GM21737 (cell line): Measurements from ENCODE around the gene IDH2.
"Not testable (repeated sequence)": the region's sequence is repeated elsewhere in the genome, so short reads cannot be mapped to it uniquely, and the experiment has no call there.

Source experiments
- ATAC-seq: cut with Tn5 transposase; IDR thresholded peaks from one replicate; pipeline ENCODE4 v1.9.1; 2021; ENCODE audit warnings: mild to moderate bottlenecking, moderate library complexity; ENCODE audit not compliant: unreplicated experiment

The IDH2 gene

DNA sequence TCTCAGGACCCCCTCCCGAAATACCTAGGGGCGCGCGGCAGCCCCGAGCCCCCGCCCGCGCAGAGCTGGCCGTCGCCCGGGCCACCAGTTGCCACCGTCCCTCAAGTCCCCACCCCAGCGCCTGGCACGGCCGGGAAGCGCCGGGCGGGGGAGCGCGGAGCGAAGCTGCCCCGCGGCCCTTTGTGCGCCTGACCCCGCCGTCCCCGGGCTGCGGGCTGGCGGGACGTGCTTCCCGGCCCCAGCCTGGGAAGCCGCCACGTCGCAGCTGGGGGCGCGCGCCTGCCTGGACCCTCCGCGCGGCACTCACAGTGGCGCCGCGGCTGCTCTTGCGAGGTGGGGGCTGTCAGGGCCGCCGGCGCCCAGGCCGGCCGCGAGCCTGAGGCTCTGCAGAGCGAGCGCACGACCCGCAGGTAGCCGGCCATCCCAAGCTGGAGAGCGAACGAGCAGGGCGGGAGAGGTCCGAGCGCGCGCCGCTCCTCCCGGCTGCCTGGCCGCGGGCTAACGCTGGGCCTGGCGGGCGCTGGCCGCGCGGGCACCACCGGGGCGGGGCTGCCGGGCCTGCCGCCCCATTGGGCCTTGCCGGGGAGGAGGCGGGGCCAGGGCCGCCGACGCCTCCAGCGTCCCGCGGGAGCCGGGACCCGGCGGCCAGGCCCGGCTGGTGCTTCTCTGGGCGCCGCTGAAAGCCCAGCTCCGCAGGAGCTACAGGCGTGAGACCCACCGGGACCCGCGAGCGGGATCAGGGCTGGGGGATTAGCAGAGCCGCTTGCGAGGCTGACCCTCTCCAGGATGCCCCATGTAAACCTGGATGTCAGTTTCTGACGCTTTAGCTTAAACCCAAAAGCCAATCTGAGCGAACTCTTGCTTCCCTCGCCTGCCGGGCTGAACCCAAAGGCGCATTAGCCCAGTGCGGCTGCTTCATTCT is at the start of gene IDH2:
TSS of gene IDH2 (minus strand) at position 500 of the 922 bp plus-strand sequence. CDS start at position 422, 78 bp downstream.
- peak; percentile 63 for ATAC-seq

DNA sequence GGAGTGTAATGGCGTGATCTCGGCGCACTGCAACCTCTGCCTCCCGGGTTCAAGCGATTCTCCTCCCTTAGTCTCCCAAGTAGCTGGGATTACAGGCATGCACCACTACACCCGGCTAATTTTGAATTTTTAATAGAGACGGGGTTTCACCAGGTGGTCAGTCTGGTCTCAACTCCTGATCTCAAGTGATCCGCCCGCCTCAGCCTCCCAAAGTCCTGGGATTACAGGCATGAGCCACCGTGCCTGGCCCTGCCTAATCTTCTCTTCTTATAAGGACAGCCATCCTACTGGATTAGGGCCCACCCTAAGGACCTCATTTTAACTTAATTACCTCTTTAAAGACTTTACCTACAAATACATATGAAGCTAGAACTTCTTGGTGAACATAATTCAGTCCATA is 48.3 kb upstream of the IDH2 start:
- ATAC-seq = not testable (repeated sequence)

DNA sequence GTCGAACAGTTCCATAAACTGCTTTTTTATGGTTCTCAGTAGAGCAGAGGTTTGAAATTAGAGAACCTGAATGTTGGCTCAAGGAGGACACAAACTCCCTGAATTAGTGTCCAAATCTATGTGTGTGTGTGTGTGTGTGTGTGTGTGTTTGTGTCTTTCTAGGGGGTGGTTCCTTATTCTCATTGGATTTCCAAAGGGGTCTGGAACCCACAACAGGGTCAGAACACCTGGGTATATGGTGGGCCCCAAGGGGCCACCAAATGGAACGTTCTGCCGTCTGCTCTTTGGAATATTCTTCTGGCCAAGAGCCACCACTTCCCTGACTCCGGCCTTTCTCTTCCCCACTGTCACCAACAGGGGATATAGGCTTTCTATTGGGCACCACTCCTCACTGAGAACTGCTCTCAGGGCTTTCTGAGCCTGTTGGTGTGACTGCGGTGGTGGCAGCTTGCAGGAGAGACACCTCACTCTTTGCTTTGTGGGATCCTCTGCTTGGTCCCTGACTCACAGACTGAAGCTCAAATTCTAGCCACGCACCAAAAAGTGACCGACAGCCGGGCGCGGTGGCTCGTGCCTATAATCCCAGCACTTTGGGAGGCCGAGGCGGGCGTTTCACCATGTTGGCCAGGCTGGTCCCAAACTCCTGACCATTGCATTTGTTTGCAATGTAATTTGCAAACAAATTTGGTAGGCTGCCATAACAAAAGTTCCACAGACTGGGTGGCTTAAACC is 47.5 kb upstream of the IDH2 start:
- no peak for ATAC-seq

DNA sequence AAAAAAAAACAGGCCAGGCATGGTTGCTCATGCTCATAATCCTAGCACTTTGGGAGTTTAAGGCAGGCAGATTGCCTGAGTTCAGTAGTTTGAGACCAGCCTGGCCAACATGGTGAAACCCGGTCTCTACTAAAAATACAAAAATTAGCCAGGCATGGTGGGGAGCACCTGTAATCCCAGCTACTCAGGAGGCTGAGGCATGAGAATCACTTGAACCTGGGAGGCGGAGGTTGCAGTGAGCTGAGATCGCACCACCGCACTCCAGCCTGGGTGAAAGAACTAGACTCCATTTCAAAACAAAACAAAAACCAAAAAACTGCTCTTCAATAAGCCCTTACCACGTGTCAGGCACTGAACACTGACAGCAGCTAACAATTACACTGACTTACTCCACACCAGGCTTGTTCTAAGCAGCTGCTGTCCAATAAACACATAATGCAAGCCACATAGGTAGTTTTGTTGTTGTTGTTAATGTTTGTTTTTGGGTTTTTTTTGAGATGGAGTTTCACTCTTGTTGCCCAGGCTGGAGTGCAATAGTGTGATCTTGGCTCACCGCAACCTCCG is 44.0 kb upstream of the IDH2 start:
- ATAC-seq = not testable (repeated sequence)

DNA sequence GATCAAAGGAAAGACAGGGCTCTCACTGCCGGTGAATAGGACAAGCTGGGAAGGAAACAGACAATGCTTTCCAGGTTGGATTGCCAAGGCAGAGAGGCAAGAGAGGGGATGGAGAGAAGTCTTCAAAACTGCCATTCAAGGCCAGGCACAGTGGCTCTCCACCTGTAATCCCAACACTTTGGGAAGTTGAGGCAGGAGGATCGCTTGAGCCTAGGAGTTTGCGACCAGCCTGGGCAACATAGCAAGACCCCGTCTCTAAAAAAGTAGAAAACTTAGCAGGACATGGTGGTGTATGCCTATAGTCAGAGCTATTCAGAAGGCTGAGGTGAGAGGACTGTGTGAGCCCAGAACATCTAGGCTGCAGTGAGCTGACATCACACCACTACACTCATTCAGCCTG is 43.5 kb upstream of the IDH2 start:
- no peak for ATAC-seq

DNA sequence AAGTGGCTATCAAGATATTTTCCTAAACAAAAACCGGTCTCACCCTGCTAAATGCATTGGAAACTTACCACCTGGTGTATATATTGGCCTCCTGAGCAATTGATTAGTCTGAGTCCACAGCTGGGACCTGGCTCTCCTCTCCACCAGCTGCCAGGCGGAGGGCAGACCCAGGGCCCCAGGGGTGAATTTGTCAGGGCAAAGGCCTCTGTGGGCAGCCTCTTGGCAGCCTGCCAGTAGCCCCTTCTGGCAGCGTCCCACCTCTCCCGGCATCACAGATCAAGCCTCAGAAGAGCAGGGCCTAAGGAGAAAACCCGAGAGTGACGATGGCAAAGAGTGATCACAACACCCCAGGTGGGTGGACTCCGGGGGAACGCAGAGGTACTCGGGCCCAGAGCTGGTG is 43.0 kb upstream of the IDH2 start:
- no peak for ATAC-seq

DNA sequence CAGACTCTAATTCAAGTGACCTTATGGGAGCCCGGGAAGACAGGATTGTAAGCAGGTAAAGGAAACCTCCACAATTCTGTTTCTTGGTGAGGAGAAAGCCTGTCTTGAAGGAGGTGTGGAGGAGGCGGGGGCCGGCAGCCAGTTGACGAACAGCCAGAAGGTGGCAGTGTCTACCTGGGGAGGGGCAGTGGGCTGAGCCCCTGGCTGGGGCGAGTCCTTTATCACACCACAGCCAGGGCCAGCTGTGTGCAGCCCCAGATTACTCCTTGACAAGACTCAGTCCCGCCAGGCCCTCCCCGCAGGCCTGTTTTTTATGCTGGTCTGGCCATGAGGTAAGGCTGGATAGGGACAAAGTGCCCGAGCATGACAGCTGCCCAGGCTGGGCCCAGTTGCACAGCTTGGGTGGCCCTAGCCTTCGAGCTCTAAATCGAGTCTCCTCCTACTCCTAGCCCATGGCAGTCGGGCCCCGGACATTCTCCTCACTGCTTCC is 40.9 kb upstream of the IDH2 start:
- ATAC-seq = peak; percentile 87

DNA sequence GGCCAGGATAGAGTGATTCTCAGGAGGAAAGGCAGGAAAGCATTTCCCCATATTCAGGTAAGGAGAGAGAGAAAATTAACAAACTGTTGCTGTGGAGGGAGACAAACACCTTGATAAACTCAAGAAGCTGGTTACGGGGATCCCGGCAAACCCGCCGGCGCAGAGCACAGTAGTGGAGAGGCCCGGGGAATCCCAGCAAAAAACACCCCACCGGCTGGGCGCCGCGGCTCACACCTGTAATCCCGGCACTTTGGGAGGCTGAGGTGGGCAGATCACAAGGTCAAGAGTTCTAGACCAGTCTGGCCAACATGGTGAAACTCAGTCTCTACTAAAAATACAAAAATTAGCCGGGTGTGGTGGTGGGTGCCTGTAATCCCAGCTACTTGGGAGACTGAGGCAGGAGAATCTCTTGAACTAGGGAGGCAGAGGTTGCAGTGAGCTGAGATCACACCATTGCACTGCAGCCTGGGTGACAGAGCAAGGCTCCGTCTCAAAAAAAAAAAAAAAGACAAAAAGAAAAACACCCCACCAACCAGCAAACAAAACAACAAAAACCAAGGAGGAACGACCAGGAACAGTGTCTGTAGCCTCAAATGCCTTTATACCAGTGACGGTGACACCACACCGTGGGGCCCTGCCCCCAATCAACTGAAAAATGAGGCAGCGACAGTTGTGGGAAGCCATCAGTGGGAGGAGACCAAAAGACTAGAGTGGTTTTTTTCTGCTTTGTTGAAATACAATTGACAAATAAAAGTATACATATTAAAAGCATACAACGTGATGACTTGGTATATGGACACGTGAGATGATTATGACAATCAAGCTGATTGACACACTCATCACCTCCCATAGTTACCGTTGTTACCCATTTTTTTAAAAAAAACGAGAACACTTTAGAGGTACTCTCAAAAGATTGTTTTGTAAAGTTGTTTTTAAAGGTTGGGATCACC is 40.2 kb upstream of the IDH2 start:
- ATAC-seq = no peak

DNA sequence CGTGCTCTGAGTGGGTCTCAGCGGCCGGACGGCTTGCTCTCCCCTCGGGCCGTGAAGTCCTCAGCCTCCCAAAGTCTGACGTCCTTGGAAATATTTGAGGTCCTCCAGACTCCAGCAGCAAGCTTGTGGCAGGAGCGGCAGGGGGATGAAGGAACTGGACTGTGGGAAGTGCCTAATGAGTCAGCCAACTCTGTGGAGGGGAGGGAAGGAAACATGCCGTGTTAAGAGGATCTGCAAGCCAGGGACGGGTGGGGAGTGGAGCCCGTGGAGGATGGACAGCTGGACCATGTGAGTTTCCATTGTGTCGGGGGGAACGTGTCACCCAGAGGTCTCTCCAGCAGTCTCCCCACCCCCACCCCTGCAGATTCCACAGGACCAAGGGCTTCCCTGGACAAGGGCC is 39.4 kb upstream of the IDH2 start:
- no peak for ATAC-seq

DNA sequence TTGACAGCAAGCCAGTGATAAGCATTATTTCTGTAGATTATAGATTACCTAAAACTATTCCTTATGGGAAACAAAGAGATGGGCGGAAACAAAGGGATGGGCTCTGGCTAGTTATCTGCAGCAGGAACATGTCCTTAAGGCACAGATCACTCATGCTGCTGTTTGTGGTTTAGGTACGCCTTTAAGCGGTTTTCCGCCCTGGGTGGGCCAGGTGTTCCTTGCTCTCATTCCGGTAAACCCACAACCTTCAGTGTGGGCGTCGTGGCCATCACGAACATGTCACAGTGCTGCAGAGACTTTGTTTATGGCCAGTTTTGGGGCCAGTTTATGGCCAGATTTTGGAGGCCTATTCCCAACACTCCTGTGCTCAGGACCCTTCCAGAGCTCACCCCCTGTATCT is 37.3 kb upstream of the IDH2 start:
- ATAC-seq = not testable (repeated sequence)

DNA sequence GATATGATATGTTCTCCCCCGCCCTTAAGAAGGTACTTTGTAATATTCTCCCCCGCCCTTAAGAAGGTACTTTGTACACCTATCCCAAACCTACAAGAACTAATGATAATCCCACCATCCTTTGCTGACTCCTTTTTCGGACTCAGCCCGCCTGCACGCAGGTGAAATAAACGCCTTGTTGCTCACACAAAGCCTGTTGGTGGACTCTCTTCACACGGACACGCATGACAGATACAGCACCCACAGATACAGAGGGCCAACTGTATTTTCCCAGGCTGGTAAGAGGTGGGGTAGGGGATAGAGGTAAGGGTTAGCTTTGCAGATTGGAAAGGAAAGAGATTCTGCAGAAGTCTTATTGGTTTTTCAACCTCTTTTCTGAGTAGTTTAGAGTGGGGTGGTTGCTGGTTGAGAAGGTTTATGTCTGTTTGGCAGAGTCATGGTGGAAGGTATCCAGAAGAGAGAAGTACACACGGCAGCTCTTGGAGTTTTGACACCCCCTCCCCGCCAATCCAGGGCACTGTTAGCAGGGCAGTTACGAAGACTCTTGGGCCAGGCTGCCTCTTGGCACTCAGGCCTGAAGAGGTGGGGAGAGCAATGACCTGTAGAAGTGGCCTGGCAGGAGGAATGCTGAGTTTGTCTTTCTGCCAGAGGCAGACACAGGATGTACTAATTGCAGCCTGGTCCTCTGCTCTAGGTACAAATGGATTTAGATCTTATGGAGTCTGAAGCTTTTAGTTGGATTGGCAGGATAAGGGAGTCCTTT is 36.0 kb upstream of the IDH2 start:
- no peak for ATAC-seq

DNA sequence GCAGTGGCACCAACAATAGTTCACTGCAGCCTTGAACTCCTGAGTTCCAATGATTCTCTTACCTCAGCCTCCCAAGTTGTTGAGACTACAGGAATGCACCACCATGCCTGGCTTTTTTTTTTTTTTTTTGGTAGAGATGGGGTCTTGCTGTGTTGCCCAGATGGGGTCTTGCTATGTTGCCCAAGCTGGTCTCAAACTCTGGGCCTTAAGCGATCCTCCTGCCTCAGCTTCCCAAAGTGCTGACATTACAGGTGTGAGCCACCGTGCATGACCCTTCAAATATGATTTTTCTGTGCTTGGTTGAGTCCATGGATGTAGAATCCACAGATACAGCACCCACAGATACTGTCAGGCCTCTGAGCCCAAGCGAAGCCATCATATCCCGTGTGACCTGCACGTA is 30.2 kb upstream of the IDH2 start:
- no peak for ATAC-seq

DNA sequence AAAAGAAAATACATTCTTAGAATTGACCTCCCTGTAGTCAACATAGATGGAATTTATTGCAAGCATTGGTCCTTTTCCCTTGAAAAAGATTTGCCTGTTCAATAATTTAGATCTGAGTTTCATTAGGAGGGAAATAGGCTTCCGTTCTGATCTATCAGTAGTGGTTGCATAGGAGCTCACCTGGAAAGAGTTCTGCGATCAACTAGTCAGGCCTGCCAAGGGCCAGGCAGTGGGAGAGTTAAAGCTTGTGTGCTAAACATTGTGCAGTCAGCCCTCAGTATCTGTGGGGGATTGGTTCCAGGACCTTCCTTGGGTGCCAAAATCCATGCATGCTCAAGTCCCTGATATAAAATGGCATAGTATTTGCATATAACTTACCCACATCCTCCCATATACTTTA is 29.6 kb upstream of the IDH2 start:
- ATAC-seq = no peak

DNA sequence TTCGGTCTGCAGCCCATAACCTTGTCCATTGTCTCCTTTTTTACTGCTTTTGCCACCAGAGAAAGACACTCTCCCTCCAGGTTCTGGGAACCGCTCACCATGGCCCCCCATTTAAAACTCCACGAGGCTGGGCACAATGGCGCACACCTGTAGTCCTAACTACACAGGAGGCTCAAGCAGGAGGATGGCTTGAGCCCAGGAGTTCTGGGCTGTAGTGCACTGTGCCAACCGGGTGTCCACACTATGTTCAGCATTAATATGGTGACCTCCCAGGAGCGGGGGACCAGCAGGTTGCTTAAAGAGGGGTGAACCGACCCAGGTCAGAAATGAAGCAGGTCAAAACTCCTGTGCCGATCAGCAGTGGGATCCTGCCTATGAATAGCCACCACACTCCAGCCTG is 28.0 kb upstream of the IDH2 start:
- ATAC-seq = no peak

DNA sequence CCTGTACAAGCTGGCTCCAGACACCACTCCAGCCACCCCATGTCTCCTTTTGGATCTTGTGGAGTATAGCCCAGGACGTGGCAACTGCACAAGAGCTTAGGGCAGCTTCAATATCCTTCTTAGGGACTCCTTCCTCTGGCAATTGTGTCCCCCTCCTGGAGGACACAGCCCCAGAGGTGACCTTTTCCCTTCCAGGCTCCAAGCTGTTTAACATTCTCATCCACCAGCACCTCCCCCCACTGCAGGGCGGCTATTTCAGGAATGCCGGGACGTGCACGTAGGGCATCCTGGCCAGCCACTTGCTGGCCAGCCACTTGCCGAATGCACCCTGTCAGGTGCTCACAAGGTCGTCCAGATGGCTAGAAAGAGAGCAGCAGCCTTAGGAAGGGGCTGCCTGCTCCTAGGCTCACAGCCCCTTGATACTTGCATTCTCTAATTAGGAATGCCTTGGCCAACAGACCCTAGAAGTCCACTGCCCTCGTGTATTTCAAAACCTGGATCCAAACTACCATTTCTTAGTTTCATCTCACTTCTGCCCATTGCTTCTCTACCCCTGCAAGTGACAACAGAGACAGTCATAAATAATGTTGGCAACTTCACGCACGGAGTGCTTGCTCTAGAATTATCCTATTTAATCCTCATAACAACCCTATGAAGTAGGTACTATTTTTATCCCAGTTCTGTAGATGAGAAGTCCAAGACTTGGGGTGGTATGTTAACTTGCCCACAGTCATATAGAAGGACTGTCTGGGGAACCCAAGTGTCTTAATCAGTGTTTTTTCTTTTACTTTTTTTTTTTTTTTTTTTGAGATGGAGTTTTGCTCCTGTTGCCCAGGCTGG is 24.5 kb upstream of the IDH2 start:
- no peak for ATAC-seq

DNA sequence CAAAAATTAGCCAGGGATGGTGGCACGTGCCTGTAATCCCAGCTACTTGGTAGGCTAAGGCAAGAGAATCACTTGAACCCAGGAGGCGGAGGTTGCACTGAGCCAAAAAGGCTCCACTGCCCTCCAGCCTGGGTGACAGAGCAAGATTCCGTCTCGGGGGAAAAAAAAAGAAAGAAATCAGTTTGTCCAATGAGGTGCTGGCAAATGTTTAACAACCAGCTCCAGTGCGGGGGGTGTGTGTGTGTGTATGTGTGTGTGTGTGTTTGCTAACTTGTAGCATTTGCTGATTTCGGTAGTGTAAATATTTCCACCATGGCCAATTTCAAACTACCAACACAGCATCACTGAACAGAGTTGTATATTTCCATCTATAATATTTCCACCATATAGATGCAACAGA is 23.8 kb upstream of the IDH2 start:
- no peak for ATAC-seq

DNA sequence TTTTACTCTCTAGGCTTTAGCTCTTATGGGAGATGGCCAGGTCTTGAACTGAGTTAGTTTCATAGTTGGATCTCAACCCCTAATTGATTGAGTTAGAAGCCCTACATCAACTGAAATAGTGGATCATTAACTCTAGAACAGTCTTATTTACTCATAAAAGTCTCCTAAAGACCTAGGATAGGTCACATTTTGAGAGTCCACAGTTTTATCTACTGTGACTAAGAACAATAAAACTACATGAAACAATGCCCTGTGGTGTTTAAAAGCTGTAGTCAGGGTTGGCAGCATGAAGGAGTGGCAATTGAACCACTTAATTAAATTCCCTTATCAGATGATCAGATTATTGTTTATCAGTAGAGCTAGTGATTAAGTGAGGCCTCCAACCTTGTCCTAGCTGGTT is 22.2 kb upstream of the IDH2 start:
- ATAC-seq = no peak

DNA sequence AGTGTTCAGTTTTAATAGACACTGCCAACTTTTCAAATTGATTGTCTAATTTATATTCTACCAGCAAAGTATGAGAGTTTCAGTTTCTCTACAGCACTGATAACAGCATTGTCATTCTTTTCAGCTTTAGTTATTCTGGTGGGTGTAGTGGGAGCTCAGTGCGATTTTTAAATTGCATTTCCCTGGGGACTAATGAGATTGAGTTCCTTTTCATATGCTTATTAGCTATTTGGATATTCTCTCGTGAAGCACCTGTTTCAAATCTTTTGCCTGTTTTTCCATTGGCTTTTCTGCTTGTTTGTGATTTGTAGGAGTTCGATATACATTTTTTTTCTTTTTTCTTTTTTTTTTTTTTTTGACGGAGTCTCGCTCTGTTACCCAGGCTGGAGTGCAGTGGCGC is 18.8 kb upstream of the IDH2 start:
- no peak for ATAC-seq

DNA sequence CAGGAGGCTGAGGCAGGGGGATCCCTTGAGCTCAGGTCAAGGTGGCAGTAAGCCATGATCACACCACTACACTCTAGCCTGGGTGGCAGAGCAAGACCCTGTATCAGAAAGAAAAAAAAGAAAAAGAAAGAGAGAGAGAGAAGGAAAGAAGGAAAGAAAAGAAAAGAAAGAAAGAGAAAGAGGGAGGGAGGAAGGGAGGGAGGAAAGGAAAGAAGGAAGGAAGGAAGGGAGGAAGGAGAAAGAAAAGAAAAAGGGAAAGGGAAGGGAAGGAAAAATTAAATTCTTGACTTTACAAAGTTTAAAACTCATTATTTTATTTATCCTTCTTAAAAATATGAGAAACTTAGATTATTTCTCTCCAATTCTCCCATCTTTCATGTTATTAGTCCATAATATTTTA is 17.1 kb upstream of the IDH2 start:
- ATAC-seq = no peak
